HTERT RPE-1 (cell line): ENCODE data around the gene EPHB3.

ENCODE experiments used
- in situ Hi-C: fragments of 300-500 bp; cut with MboI; formaldehyde crosslinking; loops from 4 replicates; pipeline ENCODE4 v1.14.3; 2020; ENCODE audit warnings: low sequenced_read_pairs

EPHB3 gene

DNA sequence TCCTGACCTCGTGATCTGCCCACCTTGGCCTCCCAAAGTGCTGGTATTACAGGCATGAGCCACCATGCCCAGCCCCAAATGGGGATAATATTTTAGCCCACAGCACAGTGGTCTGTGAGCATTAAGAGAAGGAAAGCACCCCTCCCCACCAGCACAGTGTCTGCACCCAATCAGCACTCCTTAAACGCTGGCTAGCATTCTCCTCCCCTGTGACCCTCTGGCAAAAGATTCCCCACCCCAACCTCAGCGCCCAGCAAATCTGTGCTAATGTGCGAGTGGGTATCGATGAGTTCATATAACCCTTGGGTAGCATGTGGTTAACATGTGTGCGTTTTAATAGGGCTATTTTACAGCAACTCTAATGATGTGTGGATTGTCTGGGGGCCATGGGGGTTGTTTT is 18.3 kb upstream of the EPHB3 start:
- in situ Hi-C loops: no loop called here

- in situ Hi-C loops: no loop called here
These were observed 17.6 kb upstream of the EPHB3 start for GRCh38 chr3:184543843-184544512.

GRCh38 chr3:184544513-184544861 is 17.1 kb upstream of the EPHB3 start:
- in situ Hi-C loops: no loop called here

DNA sequence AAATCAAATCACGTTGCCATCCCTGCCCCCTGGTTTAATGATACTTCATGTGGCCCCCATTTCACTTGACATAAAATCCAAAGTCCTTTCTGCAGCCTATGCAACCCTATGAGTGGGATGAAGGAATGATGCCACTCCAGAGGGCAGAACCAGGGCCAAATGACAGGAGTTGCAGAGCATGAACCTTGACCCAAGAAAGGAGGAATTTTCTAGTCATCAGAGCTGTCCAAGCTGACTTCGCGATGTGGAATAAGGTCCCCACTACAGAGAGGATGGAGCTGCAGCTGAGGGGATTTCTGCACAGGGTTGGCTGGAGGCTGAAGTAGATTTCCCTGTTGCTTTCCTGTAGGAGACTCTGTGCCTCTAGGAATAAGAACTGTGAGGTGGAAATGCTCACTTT is 15.8 kb upstream of the EPHB3 start:
- in situ Hi-C loops: no loop called here

DNA sequence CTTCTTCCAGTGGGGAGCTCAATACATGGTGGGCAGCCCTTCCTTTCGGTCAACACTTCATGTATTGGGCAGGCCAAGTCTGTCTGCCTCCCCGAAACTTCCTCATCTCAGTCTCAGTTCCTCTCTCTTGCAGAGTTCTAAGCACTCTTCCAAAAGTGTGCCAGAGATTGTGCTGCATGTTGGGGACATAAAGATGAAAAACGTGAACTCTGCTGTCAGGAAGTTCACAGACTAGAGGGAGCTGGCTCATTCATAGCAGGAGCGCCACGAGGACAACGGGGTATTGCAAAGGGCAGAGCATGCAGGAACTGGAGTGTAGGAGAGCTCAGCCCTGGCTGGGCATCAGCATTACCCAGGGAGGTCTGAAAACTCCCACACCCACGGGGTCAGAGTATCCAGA is 15.3 kb upstream of the EPHB3 start:
- in situ Hi-C loops: no loop called here

GRCh38 chr3:184549796-184550577 is 11.6 kb upstream of the EPHB3 start:
- in situ Hi-C loops: no loop called here

DNA sequence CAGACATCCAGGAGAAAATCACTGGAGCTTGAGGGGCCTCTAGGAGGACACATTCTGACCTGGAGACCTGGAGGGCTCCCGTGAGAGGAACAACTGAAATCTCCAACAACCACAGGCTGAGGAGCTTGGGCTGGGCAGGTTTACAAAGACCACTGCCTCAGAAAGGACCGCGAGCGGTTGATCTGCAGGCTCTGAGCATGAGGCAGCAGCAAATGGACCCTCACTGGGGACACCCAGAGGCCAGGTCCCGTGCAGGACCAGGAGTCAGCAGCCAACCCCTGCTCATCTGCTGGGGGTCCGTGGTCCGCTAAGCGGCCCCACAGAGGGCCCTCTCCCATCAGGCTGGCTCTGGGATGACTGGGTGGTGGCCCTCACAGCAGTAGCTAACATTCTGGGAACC is 10.5 kb upstream of the EPHB3 start:
- in situ Hi-C loops: no loop called here

- in situ Hi-C loops: no loop called here
These were observed 9.8 kb upstream of the EPHB3 start for GRCh38 chr3:184551614-184552256.

GRCh38 chr3:184552296-184552695 is 9.3 kb upstream of the EPHB3 start:
- in situ Hi-C loops: no loop called here

- in situ Hi-C loops: no loop called here
These were observed 8.7 kb upstream of the EPHB3 start for GRCh38 chr3:184552863-184553262.

DNA sequence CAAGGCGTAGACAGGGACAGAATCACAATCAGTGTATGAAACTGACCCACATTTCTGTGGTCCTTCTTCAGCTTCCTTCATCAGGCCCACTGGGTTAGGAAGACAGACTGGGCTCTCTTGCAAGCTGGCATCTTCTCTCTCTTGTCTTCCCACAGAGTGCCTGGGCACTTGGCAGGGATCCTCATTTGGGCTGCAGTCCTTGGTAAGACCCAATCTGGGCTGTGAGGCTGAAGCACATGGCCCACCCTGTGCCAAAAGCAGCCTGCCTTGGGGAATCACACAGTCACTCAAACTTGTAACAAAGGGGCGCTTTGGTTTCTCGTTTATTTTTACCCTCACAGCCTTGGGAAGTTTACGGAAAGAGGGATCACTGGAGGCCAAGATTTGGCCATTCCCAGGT is 8.2 kb upstream of the EPHB3 start:
- in situ Hi-C loops: no loop called here

DNA sequence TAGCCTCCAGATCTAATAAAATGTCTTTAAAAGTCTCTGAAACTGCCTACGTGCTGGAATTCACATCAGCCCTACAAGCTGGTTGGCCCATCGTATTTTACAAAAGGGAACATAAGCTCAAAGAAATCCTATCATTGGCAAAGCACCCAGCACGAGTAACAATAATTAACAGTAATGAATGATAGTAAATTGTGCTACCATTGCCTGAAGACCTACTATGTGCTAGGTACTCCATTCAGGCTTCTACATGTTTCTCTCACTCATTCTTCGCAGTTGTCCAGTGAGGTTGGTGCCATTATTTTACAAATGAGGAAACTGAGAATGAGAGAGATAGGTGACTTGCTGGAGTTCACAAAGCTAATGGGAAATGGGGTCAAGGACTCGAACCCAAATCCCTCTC is 7.1 kb upstream of the EPHB3 start:
- in situ Hi-C loops: no loop called here

- in situ Hi-C loops: no loop called here
These were observed 4.8 kb upstream of the EPHB3 start for GRCh38 chr3:184556582-184557347.

DNA sequence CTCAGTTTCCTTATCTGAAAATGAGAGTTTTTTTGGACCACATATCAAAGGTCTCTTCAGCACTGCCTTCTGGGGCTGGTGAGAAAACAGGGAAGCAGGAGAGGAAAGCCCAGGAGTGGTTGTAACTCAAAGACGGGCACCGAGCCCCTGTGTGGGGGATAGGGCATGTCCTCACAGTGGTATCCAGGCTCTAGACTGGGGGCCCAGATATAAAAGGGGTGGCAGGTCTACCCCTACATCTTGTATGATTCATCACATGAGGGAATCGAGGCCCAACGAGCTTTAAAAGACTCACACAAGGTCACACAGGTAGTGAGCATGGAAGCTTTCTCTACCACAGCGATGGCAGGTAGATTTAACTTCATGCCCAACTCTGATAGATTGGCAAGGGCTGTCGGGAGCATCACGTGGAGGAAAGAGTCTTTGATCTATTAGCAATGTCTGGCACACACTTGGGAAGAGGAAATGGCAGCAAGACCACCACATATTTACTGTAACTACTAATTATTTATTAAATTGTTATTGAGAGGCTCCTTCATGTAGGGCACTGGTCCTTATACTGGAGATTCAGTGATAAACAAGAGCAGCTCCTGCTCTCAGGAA is 4.1 kb upstream of the EPHB3 start:
- in situ Hi-C loops: no loop called here

- in situ Hi-C loops: no loop called here
These were observed 2.9 kb upstream of the EPHB3 start for GRCh38 chr3:184558726-184559125.

DNA sequence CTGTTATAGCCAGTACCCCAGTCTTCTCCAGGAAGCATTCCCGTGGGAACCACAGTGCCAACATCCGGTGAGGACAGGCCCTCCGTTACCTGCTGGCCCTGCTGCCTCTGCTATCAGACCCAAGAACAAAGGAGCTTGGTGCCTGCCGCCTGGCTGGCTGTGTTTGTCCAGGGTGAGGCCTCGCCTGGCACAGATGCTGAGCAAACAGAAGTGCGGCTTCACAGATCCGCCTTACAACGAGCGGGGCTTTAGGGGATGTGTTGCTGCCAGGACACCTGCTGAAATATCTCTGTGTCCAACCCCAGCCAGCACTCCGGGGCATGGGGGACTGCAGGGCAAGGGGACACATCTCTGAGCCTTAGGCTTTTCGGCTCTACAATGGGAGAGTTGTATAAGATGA is 2.2 kb upstream of the EPHB3 start:
- in situ Hi-C loops: no loop called here

- in situ Hi-C loops: no loop called here
These were observed 1.1 kb upstream of the EPHB3 start for GRCh38 chr3:184560531-184560930.

- in situ Hi-C loops: no loop called here
These were observed 610 bp downstream of the EPHB3 start for GRCh38 chr3:184561913-184562877.

DNA sequence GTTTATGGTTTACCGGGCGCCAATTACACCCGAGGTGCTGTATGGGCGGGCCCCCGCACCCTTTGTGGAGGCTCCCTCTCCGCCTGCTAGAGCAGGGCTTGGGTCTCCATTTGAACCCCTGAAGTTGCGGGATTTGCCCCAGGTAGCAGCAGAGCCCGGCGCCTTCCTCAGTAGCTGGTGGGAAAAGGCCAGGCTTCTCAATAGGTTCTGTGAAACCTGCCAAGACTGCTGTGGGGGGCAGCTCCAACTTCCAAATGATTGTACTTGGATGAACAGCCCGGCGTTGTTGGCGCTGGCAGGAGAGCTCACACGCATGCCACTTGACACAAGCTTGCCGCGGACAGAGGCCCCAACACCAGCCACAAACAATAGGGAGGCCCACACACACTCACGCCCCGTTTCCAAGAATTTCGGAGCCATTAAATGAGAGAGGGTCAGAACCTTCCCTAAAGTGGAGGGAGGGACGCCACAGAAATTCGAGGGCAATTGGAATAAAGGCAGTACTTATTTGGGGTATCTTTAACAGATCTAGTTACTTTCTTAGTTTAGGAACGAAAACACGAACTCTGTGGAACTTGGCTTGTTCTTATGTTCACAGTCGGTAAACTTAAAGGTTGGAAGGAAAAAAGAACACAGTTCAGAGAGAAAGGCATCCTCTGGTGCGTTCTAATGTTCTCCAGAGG is 1.4 kb downstream of the EPHB3 start:
- in situ Hi-C loops: no loop called here
